Retinal pigment epithelial cell (primary cell): Measurements from ENCODE around the gene MRTFB.
"Not testable (repeated sequence)": the region's sequence is repeated elsewhere in the genome, so short reads cannot be mapped to it uniquely, and the experiment has no call there.

Experiments used
- DNase-seq: peaks from one replicate; pipeline ENCODE4 v3.0.0-alpha.2; 2010; ENCODE audit warnings: low read depth
- H3K4me3 ChIP-seq: 2 replicates; pipeline ENCODE4 v1.5.1; 2011; ENCODE audit warnings: mild to moderate bottlenecking, low read length, control low read depth, moderate library complexity
- CTCF ChIP-seq: conservative IDR thresholded peaks from 2 replicates; pipeline ENCODE4 v1.5.1; 2011; ENCODE audit warnings: low read depth, low read length, control low read depth, inconsistent platforms

Gene MRTFB

GRCh38 chr16:14121142-14121541 is 50.0 kb downstream of the MRTFB start:
- no peak overlapping the region for H3K4me3 ChIP-seq
- no peak for TF ChIP-seq CTCF

GRCh38 chr16:14121872-14122271 is 50.8 kb downstream of the MRTFB start:
- no peak for TF ChIP-seq CTCF
- no peak overlapping the region for H3K4me3 ChIP-seq
- DNase-seq = no peak

More at GRCh38 chr16:14121142-14121541, 50.0 kb downstream of the MRTFB start:
- no peak for DNase-seq

DNA sequence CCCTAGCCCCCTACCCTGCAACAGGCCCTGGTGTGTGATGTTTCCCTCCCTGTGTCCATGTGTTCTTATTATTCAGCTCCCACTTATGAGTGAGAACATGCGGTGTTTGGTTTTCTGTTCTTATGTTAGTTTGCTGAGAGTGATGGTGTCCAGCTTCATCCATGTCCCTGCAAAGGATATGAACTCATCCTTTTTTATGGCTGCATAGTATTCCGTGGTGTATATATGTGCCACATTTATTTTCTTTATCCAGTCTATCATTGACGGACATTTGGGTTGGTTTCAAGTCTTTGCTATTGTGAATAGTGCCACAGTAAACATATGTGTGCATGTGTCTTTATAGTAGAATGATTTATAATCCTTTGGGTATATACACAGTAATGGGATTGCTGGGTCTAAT is 51.3 kb downstream of the MRTFB start:
- DNase-seq, H3K4me3 ChIP-seq: not testable (repeated sequence)

DNA sequence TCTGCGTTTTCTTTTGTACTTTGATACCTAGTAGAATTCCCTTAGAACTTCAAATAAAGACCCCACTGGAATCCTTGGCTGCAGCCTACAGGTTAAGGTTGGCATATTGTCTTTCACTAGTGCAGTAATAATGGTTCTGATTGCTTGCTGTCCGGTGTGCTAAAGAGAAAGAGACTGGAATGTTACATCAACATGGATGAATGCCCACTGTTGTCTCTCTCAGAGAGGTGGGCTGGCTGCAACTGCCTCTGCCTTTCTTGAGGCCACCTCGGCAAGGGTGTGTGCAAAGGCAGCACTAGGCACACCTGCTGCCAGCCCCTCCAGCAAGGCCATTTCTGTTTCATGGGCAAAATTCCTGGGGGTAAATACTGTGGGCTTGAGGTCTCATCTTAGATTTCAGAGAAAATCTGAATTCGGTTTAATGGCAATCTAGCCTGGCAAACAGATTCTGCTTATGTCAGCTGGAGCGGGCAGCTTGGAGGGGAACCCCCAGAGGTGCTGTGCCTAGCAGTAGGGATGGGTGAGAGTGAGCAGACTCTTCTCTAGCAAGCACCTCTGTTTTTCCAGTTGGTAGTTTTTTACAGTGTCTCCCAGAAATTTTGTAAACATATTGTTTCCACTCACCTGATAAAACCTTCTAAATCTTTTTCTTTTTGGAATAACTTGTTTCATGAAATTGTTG is 54.0 kb downstream of the MRTFB start:
- no peak for TF ChIP-seq CTCF
- H3K4me3 ChIP-seq = no peak overlapping the region
- DNase-seq = no peak

DNA sequence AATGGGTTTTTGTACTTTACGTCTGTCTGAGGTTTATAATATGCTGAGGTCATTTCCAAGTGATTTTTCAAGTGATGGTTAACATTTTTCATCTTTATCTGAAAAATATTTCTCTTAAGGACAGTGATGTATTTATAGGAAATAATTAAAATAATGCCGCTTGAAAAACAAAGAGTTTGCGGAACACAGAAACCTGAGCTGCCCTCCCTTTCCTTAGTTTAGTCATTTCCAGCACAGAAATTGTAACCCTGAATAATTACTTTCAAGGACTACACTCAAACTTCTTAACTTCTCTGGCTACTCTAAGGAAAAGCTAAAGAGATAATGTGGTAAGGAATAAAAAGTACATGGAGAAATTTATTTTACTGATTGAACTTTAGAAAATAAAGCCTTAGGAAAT is 54.6 kb downstream of the MRTFB start:
- no peak overlapping the region for H3K4me3 ChIP-seq
- DNase-seq = no peak
- no peak for TF ChIP-seq CTCF

GRCh38 chr16:14128097-14128496 is 57.0 kb downstream of the MRTFB start:
- no peak for DNase-seq
- H3K4me3 ChIP-seq = no peak overlapping the region
- TF ChIP-seq CTCF = no peak

DNA sequence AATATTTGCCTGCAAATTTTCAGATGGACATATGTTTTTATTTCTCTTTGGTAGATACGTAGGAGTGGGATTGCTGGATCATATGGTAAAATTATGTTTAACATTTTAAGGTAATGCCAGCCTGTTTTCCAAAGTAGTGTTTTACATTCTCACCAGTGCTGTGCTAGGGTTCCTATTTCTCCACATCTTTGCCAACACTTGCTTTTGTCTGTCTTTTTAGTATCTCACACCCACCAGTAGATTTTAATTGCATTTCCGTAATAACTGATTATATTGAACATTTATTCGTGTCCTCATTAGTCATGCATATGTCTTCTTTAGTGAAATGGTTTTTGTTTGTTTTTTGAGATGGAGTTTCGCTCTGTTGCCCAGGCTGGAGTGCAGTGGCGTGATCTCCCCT is 58.4 kb downstream of the MRTFB start:
- no peak overlapping the region for H3K4me3 ChIP-seq
- DNase-seq = no peak
- TF ChIP-seq CTCF = no peak
